Measurements from ENCODE around the gene OSBP2.

Gene OSBP2

DNA sequence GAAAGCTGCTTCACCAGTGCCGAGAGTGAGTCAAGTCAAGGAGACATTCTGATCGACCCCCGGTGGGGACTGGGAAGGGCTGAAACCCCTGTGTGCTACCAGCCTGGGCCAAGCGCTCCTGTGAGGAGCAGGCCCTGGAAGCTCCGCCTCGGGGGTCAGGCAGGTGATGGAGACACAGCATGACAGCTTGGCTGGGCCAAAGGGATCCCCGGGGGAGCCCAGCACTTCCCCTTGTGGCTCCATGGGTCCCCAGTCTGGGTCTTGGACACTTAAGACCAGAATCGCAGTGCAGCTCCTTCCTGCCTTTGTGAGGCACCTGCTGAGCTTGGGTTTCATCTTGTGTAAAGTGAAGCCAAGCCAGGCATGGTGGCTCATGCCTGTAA lies 184.7 kb downstream of the OSBP2 start:
- no peak for DNase-seq (ENCODE audit: low read depth in 1 of 2, low spot score in 1 of 2)

DNA sequence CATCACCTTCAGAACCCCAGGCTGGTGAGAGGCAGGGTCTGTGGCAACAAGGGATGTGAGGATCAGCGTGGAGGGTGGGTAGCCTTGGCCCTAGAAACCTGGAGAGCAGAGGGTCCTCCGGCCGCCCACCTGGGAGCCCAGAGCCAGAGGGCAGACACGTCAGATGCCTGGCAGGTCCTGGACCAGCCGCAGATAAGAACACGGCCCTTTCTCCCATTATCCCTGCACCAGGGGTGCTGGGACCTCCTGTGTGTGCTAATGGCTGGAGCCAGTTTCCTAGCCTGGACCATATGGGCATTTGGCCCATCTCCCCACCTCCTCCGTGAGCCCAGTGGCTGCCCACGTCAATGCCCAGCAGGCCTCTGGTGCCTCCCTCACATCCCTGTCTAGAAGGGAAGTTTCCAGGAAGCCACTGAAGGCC lies 185.5 kb downstream of the OSBP2 start:
- DNase-seq (ENCODE audit: low read depth in 1 of 2, low spot score in 1 of 2) = no peak

DNA sequence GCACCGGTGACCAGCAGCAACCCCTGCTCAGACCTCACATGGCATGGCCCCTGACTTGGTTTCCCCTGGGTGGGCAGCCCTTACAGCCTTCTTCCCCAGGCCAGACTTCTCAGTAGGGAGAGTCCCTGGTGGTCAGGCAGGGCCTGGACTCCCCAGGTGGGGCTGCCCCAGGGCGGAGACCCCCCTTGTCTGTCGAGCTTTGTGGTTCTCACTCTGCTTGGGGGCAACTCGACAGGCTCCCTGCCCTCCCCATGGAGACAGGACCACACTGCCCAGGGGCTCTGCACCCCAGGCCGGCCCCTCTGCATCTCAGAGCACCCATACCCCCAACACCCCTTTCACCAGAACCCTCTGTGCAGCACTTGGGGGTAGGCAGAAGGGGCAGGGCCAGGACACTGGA lies 186.2 kb downstream of the OSBP2 start:
- no peak for DNase-seq (ENCODE audit: low read depth in 1 of 2, low spot score in 1 of 2)

DNA sequence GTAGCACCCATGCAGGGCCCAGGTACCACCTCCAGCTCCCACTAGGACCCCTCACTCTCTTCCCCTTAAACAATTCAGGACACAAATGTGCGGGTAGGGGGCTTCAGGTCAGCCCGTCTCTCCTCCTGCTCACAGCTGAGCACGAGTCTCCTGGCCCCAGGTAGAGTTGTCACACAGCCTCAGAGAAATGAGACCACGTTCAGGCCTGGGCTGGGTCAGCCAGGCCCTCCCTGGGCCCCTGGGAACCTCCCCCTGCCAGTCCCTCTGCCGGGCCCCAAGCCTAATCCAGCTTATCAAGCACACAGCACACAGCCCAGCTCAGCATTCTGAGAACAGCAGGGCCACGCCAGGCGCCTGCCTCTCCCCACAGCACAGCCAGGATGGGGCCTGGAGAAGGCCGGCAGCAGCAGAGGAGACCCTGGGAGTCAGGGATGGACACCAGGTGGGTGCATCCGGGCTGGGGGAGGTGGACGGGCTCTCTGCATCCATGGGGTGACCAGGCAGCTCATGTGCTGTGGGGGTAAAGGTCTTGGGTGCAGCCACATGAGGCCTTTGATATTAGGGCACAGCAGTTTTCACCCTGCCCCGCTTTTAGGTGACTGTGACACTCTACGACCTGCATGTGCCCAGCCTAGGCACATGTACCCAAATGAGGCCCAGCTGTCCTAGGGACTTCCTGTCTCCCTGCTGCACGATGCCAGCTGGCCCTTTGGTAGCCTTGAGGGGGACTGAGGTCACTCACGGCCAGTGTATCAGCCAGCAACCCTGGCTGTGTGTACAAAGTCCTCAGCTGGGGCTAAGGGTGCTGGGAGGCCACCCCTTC lies 186.9 kb downstream of the OSBP2 start:
- DNase-seq (ENCODE audit: low read depth in 1 of 2, low spot score in 1 of 2) = no peak

DNA sequence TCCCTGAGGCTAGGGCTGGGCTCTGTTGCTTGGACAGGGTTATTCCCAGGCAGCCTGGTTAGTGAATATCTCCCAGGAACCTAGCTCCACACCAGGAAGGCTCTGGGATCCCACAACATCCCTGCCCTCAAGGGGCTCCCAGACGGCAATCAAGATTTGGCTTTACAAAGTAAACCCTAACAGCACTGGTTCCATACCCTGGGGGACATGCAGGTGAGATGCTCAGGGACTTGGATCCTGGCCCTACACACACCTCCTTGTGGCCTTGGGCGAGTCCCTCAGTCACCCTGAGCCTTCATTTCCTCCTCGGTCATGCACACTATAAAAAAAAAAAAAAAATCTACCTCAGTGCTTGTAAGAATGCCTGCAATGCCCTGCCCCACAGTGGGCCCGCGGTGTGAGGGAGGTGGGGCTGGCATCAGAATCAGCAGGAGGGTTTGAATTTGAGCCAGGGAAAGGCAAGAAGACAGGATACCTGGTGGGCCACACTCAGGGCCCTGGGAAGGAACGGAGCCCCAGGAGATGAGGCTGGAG lies 187.6 kb downstream of the OSBP2 start:
- DNase-seq (ENCODE audit: low read depth in 1 of 2, low spot score in 1 of 2) = no peak

DNA sequence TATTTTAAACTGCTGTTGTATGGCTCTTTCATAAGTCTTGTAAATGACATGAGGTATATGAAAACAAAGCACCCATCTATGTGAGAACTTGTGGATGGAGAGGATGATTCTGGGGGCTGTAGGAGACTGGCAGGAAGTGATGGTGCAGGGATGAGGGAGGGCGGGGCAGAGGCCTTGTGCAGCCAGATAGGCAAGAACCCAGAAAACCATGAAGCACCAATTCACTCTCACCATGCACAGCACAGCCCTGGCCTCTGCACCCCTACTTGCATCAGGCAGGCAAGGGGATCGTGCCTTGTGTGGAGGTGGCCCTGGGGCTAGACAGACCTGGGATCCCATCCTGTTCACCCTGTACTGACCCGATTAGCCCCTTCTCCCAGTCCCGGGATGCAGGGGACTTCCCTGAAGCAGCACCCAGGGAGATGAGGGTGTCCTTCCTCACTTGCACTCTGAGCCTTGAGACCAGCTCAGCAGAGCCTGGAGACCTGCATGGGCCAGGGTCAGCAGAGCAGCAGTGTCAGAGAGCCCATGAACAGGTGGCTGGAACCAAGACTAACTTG lies 188.4 kb downstream of the OSBP2 start:
- no peak for DNase-seq (ENCODE audit: low read depth in 1 of 2, low spot score in 1 of 2)

DNA sequence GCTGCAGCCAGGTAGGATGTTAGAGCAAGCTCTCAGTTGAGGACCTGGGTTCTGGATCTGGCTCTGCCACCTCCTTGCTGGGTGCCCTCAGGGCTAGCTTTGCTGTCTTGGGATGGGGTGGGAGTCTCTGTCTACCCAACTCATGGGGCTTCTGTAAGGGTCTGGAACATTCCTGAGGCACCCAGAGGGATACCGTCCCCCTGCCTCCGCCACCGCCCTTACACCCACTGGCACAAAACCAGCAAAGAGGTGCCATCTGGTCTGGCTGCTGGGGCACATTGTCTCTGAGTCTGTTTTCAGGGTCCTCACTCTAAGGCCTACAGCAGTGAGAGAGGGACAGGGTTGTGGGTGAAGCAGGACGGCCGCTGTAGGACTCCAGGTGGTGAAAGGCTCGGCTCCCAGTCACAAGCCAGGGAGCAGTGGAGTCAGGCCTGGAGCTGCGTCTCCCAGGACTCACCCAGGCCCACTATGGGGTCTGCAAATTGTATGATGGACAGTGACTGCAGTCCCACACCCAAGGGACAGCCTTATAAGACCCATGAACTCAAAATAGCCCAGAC lies 189.0 kb downstream of the OSBP2 start:
- no peak for DNase-seq (ENCODE audit: low read depth in 1 of 2, low spot score in 1 of 2)

DNA sequence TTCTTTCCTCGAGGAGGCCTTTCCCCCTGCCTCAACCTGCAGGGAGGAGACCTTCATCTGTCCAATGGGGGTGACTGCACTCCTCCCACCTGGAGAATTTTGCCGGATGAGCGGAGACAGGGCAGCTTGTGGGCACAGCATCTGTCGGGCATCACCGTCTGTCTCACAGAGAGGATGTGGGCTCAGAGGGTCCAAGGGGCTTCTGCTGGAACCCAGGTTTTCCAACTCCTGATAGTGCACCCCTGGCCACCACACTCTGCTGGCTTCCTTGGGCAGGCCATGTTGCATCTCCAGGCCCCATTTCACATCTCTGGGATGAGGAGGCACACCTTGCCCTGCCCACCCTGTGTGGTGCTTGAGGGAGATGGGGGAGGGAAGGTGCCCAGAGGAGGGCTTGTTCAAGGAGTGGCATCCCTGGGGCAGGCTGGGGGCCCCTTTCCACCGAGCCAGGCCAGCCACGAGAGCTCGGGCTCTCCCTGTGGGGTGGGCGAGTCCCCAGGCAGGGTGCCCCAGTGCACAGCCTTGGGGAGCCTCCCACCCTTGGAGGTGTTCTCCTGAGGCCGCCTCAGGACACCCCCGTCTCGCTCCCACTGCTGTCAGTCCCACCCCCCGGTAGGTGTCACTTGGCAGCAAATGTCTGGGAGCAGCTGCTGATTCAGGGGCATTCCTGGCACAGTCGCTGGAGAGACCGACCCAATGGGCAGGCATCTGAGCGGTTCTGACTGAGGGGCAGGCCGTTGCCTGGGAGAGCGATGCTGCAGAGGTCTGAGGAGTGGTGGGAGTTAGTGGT lies 189.7 kb downstream of the OSBP2 start:
- no peak for DNase-seq (ENCODE audit: low read depth in 1 of 2, low spot score in 1 of 2)

DNA sequence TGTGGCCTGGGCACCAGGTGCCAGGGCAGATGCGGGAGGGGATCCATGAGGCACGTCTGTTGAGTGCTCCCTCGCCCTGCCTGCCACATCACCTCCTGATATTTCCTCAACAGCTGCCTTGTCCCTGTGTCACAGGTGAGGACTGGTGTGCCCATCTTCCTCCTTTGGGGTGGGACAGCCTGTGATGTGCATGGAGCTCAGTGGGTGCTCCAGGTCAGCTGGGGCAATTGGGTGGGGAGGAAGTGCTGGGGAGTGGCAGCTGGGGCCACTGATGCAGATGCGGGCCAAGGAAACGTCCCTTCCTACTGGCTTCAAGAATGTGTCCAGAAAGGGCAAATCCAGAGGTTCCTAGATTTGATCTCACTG lies 190.3 kb downstream of the OSBP2 start:
- no peak for DNase-seq (ENCODE audit: low read depth in 1 of 2, low spot score in 1 of 2)

DNA sequence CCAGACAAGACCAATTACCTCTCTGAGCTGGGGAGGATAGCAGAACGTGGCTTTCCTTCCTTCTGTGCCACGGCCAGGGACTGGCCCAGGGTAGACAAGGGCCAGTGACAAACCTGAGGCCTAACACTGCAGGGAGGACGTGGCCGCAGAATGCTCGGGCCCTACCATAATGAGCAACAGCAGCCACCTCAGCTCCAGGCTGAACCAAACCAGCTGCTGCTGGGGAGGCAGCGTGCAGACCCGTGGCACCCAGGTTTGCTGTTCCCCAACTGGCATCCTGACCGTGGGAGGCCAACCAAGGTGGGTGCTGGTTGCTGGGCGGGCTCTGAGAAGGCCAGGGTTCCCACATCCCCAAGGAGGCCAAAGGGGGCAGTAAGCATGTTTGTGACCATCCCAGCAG lies 190.9 kb downstream of the OSBP2 start:
- no peak for DNase-seq (ENCODE audit: low read depth in 1 of 2, low spot score in 1 of 2)

DNA sequence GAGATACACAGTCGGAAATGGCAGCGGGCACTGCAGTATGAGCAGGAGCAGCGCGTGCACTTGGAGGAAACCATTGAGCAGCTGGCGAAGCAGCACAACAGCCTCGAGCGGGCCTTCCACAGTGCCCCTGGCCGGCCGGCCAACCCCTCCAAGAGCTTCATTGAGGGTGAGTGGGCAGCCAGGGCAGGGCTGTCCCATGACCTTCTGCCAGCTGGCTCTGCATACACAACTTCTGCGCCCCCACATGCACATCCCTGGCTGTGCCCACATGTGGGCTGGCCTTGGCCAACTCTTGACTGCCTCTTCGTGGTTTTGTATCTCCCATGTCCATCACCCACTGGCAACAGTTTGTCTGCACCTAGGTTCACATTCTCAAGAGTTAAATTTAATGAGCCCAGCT lies 192.8 kb downstream of the OSBP2 start:
- no peak for DNase-seq (ENCODE audit: low read depth in 1 of 2, low spot score in 1 of 2)

DNA sequence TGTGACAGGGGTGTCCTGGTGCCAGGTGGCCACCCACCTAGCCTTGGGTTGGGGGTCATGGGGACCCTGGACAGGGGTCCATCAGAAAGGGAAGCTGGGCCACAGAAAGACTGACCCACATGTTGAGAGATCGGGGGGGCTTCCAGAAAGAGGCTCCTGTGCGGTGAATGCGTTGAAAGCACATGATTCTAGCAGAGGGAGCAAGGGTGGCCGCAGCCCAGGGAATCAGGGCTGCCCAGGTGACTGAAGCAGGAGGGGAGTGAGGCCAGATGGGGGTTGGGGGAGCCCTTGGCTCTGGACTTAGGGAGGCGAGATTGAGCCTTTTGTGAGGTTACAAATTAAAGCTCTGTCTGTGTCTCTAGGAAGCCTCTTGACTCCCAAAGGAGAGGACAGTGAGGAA lies 193.2 kb downstream of the OSBP2 start:
- DNase-seq (ENCODE audit: low read depth in 1 of 2, low spot score in 1 of 2) = no peak

DNA sequence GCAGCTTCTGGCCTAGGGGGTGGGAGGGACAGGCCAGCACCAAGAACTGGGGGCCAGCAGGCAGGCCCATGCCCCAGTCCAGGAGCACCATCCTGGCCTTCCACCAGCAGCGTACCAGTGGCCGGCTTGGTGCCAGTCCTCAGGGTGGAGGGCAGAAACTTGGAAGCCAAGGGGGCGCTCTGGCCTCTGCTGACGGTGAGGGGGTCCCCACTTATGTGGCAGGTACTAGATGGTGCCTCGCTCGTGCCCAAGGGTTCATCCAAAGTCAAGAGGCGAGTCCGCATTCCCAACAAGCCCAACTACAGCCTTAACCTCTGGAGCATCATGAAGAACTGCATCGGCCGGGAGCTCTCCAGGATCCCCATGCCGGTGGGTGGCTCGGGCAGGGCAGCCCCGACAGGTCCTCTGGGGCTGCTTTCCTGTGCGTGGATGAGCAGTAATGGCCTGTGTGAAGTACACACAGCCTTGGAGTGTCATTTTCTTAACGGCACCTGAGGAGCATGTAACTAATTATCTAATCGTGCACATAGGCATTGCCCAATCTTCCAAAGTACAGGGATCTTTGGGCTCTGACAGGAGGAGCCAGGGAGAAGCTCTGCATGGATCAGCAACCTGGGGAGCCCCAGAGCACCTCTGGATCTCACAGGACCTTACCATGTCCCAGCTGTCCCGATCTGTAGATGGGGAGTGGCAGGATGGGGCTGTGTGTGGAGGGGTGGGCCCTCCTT lies 194.8 kb downstream of the OSBP2 start:
- no peak for DNase-seq (ENCODE audit: low read depth in 1 of 2, low spot score in 1 of 2)

DNA sequence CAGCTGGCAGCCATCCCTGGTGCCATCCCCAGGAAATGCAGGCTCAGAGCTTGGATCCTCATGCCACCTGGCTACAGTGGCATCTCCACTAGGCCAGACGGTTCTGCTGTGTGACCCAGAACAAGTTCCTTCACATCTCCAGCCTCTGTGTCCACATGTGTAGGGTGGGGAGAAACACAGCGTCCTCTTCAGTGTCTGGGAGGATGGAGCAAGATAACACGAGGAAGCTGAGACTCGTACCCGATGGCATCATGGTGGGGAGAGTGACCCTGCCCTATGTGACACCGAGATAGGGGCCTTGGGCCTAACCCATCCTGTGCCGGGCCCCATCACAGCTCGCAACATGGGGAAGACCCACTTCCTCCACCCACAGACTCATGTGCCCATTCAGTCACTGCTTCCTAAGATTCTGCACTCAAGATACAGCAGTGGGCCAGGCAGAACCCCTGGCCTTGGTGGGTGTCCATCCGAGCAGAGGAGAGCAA lies 195.4 kb downstream of the OSBP2 start:
- no peak for DNase-seq (ENCODE audit: low read depth in 1 of 2, low spot score in 1 of 2)

DNA sequence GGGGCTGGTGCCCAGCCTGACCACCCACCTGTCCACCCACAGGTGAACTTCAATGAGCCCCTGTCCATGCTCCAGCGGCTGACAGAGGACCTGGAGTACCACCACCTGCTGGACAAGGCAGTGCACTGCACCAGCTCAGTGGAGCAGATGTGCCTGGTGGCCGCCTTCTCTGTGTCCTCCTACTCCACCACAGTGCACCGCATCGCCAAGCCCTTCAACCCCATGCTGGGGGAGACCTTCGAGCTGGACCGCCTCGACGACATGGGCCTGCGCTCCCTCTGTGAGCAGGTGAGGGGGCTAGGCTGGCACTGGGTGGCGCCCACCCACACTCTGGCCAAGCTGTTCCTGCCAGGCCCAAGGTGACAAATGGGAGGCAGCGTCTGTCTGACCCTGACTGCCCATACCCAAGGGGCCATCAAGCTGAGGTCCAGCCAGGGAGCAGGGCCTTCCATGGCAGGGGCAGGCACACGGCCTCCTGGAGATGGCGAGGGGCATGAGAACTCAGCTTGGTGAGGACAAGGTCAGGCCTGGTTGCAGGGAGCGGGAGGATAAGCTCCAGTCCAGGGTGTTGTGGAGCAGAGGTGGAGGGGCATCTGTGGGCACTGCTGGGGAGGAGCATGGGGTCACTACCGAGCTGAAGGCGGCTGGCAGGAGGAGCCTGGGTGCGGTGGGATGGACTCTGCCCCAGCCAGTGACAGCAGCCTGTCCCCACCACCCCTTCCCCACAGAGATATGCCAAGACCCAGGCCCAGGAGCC lies 196.2 kb downstream of the OSBP2 start:
- peak in 1 of 2 donors; percentile 14 for DNase-seq (ENCODE audit: low read depth in 1 of 2, low spot score in 1 of 2)

DNA sequence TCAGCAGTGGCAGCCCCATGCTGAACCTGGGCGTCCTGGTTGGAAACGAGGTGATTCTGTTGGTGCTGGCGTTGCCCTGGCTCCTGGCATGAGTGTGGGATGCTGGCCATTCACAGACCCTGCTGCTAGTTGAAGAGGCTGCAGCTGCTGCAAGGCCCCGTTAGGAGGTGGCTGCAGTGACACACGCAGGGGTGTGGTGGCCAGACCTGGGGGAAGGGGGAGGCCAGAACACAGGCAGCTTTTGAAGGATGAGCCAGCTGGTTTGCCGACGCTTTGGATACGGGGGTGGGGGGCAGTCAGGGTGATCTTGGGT lies 196.7 kb downstream of the OSBP2 start:
- no peak for DNase-seq (ENCODE audit: low read depth in 1 of 2, low spot score in 1 of 2)

DNA sequence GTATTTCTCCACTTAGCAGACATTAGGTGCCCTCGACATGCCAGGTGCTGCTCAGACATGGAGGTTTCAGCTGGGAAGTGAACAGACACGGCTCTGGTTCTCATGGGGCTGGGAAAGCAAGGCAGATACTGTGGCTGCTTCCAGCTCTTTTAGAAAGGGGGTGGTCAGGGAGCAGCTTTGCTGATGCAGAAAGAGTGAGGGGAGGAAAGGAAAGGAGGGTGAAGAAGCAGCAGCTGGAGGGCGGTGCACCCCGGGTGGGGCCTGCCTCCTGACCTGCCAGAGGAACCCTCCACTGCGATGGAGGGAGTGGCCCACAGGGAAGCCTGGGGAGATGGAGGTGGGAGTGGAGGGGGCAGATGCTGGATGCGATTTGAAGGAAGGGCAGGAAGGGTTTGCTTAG lies 197.1 kb downstream of the OSBP2 start:
- DNase-seq (ENCODE audit: low read depth in 1 of 2, low spot score in 1 of 2) = no peak

DNA sequence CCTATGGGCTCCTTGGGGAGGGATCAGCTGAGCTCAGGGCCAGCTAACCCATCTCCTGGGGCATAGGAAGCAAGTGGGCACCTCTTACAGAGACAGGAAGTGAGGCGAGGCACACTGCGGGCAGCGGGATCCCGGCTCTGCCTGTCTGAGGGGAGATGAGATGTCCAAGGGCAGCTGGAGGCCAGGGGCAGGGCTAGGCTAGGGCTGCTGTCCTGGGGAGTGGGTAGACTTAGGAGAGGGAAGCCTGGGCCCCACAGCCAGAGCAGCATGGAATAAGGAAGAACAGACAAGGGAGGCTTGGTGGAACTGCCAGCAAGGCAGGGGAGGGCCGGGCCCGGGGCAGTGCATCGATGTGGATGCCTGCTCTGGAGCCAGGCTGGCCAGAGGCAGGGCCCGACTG lies 197.6 kb downstream of the OSBP2 start:
- DNase-seq (ENCODE audit: low read depth in 1 of 2, low spot score in 1 of 2) = no peak

DNA sequence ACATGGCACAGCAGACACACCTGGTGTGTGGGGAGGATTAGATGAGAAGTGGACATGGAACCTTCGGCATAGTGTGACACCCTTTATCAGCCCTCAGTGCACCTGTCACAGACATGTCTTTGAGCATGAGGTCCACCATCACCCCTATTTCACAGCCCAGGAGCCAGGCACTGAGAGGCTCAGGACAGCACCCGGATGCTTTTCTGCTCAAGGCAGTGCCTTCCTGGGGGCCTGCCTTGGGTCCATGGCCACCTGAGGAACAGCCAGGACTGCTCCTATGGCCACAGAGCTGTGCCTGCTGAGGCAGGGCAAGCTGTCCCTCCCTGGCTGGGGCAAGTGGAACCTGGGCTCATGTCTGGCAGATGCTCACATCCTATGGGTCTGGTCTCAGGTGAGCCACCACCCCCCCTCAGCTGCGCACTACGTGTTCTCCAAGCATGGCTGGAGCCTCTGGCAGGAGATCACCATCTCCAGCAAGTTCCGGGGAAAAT lies 198.1 kb downstream of the OSBP2 start:
- no peak for DNase-seq (ENCODE audit: low read depth in 1 of 2, low spot score in 1 of 2)

Data from stimulated activated CD4-positive, alpha-beta T cell treated with anti-CD3 and anti-CD28 coated beads, Interleukin-15, amount 100 ng/mL, for 1 hour (primary cell).